NCI-H446 treated with DMSO at 0.1 percent for 48 hours (cell line): ENCODE results near the gene ITPR2.
"Not testable (repeated sequence)": the region's sequence is repeated elsewhere in the genome, so short reads cannot be mapped to it uniquely, and the experiment has no call there.

Experiments used
- DNase-seq: peaks from one replicate; lab custom pipeline; 2025; lab: John Stamatoyannopoulos, UW

ITPR2 gene

DNA sequence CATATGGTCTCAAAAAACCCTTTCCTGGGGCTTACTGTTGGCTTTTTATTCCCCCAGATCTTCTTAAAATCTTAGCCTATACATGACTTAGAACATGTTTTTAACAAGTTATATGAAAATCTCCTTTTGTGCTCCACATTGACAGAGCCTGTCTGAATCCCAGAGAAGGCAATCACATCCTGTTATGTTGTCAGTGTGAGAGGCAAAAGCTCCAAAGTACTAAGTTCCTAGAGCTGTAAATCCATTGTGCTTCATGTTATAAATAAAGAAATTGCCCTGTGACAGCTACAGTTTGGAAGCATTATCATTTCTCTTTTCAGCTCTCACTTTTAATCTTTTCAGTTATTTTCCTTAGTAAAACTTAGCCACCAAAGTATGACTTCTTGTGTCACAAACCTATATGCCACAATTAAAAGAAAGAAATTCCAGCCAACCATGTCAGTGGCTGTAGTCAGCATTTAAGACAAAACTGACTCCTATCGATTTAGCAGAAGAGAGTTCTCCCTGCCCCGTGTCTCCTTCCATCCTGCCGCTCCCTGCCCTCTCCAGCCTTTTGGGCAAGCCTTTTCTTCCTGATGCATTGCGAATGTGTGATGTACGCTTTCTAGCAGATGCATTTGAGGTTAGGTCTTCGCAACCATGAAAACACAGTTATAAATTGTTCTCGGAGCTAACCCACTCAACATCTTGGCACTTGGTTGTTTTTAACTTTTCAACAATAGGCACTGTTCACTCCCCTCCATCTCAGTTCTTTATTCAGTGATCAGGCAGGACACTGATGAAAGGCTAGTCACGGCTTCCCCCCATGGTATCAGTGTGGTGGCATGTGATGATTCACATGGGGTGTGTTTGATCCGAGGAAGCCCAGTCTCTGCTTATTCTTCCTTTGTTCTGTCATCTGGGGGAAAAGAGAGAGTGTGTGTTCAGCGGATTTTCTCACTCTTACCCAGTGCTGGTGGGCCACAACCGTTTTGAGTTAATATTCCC is 494.1 kb downstream of the ITPR2 start:
- DNase-seq = no peak

DNA sequence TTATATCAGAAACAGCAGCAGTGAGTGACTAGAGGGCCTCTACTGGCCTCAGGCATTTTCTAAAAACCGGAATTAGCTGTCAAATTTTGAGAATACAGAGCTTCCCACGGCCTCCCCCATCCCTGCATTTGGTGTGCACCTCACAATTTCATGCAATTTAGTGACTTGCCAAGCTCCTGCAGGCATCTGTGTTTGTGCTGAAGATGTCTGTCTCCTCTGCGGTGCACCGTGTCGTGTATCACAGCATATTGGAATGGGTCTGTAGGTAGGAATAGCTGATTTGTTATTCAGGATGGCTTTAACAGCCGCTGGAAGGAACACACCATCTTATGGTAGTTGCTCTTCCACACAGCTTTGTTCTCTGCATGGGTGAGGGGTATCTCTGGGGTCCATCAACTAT is 497.3 kb downstream of the ITPR2 start:
- no peak for DNase-seq

DNA sequence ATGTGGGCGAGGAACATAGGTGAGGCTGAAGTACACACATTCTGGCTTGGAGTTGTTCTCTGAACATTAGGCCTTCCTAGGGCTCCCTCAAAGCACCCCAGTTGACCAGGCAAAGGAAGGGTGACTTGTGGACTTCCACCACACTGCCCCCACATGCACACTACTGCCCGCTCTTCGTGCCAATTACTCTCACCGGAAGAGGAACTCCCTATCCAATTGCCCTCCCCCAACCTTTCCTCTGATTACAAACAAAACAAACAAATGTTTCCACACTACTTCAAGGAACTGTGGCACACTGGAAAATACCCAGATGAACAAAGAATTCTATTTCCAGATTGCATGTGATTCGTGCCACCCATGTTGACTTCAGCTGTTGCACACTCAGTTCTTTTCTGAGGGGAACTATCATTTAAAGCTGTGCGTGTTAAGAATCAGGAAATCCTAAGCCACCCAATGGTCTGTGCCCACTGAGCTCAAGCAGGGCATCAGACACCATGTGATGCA is 498.3 kb downstream of the ITPR2 start:
- no peak for DNase-seq

DNA sequence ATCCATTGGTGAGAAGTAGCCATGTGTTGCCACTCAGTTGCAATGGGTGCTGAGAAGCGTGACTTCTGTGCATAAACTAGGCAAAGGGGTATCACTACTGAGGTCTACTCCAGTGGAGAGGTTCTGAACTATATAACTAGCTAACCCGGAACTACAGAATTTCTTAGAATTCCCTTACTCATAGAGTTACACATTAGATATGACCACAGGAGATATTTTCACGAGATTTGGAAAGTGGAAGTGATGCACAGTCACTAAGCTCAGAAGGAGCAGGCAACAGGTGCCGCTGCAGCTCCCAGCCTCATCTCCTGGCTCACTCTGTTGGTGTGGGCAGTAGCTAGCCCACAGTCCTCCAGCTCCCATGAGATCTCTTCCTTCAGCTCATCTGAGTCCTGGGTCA is 501.0 kb downstream of the ITPR2 start:
- no peak for DNase-seq

DNA sequence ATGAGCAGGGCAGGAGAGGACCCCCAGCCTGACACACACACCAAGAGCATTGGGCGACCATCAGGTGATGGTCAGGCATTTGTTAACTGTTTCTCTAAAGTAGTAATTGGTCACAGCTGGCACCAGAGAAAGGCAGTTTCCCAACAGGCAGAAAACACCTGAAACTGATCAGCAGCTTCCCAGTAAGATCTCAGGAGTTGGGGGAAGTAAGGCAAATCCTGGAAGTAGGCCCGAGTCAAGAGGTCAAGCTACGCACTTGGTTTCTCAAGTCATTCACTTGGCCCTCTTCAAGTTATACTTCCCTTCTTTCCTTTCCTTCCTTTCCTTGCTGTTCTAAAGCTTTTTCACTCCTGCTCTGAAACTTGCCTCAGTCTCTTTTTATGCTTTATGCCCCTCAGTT is 501.9 kb downstream of the ITPR2 start:
- DNase-seq = no peak

DNA sequence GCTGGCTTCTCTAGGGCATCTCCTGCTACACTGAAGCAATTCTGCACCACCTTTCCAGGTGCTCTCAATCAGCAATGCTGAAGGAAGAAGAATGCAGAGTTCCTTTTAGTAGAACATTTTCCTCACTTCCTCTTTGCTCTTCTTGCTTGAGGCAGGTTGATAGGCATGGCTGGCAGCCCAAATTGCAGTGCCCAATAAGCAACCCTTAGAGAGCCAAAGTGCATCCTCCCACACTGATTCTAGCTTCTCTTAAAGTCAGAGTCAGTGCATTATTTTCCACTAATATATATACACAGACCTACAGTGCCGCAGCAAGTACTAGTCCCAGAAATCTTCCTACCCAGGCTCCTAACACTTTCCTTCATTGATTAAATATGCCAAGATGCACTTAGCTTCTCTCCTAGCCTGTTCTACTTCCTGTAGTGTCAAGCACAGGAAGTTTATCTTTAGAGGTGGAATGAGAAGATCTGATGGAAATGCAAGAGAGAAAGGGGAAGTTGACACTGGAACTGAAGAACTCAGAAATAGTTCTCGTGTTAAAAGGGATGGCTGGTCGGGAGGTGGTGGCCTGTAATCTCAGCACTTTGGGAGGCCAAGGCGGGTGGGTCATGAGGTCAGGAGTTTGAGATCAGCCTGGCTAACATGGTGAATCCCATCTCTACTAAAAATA is 504.9 kb downstream of the ITPR2 start:
- DNase-seq = no peak

DNA sequence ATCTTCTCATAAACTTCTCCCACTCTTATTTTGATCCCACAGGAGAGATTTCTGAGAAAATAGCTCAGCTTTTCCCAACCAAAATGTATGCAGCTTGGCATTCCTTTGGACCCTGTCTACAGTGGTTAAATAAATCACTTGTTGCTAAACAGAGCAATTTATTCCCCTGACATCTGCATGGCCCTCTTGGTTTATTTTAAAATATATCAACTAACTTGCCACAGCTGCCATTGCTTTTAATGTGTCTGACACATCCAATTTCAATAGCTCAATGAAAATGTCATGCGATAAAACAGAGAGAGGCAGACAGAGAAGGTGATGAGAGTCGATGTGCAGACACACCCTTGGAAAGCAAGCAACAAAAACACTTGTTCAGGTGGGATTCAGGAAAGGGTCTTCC is 509.3 kb downstream of the ITPR2 start:
- DNase-seq = no peak

DNA sequence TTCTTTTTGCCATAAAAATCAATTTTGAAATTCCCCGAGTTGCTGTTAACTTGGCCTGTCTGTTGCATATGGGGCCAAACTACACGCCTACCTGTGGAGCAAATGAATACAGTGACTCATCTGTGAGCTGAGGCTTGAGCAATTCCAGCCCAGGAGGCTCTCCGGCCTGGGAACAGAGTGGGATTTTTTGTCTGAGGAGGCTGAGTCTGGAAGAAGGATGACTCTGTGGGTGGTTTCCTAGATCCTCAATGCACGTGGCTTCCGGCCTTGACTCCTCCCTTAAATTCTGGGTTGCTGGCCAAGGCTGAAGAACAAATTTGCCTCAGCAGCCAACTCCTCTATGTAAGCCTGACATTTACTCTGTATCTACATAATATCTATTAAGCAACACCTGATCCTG is 513.5 kb downstream of the ITPR2 start:
- DNase-seq = peak; percentile 5

DNA sequence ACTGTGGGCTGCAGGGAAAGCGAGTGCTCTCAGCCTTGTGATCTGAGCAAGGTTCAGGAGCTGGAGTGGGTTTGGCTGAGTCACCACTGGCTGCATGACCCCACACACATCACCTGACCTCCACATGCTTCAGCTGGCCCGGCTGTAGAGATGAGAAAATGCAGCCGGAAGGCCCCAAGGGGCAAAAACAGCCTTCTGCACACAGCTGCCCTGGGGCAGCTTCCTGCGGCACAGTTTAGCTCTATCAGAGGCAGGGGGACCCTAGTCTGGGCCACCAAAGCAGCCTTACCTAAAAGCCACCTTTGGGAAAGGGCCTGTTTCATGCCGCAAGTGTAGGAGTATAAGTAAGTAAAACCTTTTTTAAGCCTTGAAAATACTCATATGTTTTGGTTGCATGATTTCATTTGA is 514.3 kb downstream of the ITPR2 start:
- DNase-seq = no peak

DNA sequence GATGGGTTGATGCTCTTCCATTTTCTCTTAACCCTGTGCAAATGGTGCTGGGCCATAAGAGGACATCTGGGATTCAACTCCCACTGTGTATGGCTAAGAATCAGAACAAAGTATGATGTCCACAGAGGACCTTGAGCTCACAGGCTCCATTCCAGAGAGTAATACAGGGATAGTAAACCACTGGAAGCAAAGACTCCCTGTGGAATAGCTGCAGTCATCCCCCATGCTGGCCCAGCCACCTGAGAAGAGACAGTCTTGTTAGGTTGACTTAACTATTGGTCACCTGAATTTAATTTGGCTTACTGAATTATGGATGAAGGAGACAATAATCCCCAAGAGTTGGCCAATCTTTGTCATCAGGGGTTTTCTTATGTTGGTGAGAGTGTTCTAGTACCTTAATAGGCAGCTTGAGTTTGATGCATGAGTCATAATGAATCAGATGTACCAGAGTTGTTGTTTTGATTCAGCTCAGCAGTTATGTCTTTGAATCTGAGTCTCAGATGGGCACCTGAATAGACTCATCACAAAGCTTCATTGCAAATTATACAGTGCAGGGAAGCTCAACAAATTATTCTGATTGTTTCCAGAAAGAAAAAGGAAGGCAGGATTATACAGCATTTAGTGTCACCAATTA is 514.9 kb downstream of the ITPR2 start:
- no peak for DNase-seq

DNA sequence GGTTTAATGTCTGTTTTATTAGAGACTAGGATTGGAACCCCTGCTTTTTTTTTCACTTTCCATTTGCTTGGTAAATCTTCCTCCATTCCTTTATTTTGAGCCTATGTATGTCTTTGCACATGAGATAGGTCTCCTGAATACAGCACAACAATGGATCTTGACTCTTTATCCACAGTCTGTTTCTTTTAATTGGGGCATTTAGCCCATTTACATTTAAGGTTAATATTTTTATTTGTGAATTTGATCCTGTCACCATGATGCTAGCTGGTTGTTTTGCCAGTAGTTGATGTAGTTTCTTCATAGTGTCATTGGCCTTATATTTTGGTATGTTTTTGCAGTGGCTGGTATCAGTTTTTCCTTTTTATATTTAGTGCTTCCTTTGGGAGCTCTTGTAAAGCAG is 518.9 kb downstream of the ITPR2 start:
- DNase-seq = not testable (repeated sequence)

DNA sequence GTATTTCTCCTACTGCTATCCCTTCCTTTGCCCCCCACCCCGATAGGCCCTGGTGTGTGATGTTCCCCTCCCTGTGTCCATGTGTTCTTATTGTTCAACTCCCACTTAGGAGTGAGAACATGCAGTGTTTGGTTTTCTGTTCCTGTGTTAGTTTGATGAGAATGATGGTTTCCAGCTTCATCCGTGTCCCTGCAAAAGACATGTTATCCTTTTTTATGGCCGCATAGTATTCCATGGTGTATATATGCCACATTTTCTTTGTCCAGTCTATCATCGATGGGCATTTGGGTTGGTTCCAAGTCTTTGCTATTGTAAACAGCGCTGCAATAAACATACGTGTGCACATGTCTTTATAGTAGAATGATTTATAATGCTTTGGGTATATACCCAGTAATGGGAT is 522.5 kb downstream of the ITPR2 start:
- not testable (repeated sequence) for DNase-seq

DNA sequence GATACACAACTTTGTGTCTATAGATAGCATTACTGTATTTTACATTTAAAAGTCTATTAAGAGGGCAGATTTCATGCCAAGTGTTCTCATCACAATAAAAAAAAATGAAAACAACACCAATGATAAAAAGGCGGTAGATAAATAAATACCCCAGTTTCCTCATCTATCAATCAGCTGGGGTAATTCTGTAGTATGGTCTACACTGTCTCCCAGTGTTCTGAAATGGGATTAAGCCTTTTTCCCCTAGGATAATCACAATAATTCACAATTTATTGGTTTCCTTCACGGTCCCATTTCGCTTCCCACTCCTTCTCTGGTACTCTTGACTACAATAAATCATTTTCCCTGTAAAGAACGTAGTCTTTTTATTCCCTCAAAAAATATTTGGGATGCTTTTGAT is 523.4 kb downstream of the ITPR2 start:
- no peak for DNase-seq

DNA sequence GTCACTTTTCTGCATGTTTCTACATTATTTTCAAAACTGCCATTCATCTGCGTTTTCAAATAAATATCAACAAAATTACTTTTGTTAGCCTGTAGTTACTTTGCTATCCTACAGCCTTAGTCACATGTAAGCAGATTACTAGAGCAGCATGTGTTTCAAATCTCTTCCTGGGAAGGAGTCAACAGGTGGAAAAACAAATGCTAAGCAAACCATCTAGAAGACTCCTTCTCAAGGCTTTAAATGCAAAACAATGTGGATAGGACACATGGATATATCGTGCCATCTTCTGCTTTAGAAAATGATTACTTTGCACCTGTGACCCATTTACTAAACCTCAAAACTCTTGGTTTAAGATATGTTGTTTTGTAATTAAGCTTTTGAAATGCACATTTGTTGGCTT is 528.7 kb downstream of the ITPR2 start:
- no peak for DNase-seq

DNA sequence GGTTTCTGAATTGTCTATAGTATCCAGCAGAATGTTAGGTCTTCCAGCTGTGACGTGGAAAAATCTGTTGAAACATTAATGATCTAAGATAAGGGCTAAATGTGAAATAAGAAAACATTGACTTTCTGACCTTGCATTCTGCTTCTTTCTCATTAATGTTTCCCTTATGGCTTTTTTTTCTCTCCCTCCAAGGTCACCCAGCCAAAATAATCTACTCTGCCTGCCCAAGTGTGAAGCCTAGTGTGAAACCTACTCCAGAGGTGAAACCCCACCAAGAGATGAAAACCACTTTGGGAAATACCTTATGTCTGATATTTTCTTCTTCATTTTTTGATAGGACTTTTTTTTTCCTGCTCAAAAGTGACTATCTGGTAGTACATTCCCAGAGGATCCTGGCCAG is 529.6 kb downstream of the ITPR2 start:
- DNase-seq = no peak

DNA sequence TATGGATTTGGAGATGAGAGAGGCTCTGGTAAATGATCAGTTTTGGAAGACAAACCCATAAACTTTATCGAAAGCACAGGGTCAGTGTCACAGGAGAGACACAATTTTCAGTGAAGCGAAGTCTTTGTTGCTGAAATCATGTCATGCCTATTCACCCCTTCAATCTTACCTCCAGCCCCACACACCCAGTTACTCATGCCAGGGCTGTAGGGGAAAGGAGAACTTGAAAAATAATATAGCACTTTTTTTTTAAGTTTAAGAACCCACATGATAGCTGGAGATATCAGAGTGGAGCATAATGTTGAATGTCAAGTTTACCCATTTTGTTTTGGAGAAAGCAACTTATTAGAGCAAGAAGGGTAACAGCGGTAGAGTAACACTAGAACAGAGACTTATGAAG is 530.2 kb downstream of the ITPR2 start:
- no peak for DNase-seq

DNA sequence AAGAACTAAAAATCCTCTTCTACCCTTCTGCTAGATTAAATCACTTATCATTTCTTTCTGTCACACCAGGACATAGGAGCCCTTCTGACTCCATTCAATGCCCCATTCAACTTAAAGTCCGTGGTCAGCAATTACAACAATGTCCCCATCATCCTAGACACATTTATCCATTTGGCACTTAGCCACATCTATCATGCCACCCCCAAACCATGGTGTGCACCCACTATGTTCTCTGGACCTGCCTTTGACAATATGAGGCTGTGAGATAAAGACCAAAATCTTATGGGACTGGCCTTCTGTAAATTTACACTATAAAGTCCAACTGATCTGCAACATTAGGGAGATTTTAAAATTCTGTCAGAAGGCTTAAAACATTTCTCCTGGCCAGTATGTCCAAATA is 533.2 kb downstream of the ITPR2 start:
- DNase-seq = no peak

DNA sequence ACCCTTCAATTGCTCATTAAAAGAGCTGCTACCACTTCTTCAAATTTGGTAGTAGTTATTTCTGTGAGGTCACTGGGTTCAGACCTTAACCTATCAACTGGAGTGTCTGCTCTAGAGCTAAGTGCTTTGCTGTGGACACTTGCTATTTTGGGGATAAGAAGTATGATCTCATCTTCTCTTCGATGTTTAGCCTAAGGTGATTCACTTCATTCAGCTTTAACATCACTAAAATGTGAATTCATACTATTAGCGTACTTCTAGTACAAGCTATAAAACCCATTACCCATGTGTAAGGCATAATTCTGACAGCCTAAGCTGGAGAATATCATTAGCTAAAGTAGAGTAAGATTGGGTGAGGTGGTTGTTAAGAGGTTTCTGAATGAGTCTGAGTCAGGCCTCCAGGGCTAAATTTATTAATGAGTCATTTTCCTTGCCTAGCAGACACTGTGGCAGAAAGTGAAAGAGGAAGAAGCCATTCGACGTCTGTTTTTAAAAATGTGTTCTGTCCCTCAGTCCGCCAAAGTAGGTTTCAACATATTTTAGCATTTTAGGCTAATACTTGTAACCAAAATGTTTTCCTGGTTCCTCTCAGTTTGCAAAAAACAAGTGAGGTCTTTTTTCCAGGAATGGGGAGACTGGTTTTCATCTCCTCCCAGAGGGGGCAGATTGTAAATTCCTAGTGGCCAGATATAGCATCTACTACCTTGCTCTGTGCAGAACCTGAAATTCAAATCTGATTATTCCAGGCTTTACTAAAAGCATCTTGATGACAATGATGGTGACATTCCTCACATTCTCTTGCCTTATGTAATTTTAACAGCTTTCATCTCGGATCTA is 534.0 kb downstream of the ITPR2 start:
- no peak for DNase-seq

DNA sequence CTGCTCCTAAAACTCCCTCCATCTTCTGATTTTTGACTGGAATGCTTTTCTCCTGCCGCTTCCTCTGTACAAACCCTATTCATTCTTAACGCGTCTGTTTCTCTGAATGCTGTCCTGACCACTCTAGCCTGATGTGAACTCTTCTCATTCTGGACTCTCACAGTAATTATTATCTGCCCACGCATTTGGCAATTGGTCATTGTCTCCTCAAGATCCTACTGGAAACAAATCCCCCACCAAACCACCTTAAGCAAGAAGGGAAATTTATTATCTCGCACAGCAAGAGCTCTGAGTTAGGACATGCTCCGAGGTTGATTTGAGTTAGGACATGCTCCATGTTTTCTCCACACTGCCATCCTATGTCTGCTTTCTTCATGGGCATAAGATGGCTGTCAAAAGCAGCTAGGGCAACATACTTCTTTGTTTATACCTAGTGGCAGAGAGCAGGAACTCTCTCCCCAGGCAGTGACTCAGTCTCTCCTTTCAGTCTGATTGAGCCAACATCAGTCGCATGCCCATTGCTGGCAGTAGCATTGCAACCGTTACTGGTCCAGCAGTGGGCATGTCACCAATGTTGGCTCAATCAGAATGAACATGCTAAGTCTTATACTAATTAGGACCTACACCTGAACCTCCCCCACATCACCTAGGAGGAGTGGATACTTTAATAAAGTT is 535.5 kb downstream of the ITPR2 start:
- no peak for DNase-seq

DNA sequence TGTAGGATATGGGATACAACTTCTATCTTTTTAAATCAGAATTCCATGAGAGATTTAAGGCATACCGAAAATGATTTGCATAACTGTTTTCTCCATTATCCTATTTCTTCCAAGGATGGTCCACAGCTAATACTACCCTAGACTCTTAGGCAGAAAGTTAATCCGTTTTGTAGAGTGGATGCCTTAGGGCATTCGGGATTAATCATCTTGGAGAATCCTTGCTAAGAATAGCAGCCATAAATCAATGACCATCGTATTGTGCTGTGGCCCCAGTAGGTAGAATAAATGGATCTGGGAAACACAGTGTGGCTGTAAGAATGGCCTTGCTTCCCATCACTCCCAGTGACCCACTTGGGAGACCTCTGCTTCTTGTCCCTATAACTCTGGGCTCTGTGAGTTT is 538.0 kb downstream of the ITPR2 start:
- DNase-seq = no peak

DNA sequence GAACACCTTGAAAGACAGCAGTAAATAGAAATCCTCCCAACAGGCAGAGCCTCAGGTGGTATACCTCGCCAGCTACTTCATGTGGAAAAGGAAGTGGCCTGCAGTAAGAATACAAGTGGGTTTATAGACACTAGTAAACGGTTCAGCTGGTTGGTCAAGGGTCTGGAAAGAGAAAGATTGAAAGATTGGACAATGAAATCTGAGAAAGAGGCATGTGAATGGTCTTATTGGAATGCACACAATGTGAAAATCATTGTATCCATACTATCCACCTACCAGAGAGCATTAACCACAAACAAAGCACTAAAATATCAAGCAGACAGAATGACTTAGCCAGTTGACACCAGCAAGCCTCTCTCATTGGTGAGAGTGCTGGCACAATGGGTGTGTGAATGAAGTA is 539.4 kb downstream of the ITPR2 start:
- no peak for DNase-seq
